SK-N-DZ (cell line): ENCODE data around the gene ASTN2.
A peak's percentile ranks its signal among the peaks of the same experiment; 100 is the strongest.

Experiments used
- DNase-seq: peaks from one replicate; pipeline ENCODE4 v3.0.0-alpha.2; 2015; ENCODE audit warnings: low spot score

ASTN2 gene

GRCh38 chr9:116574027-116574679, 840.7 kb downstream of the ASTN2 start:
- DNase-seq, result no peak

- DNase-seq, result peak; percentile 75
Measured at GRCh38 chr9:116572095-116572748, 842.6 kb downstream of the ASTN2 start.

GRCh38 chr9:116569111-116569510, 845.7 kb downstream of the ASTN2 start:
- DNase-seq, result no peak

GRCh38 chr9:116566677-116567488, 848.0 kb downstream of the ASTN2 start:
- DNase-seq, result no peak

- no peak for DNase-seq
Measured at GRCh38 chr9:116565986-116566385, 848.9 kb downstream of the ASTN2 start.

- DNase-seq, result no peak
Measured at GRCh38 chr9:116564266-116564793, 850.5 kb downstream of the ASTN2 start.

- DNase-seq, result no peak
Measured at GRCh38 chr9:116558818-116559540, 855.9 kb downstream of the ASTN2 start.

- no peak for DNase-seq
Measured at GRCh38 chr9:116558035-116558434, 856.8 kb downstream of the ASTN2 start.

- DNase-seq, result no peak
Measured at GRCh38 chr9:116555556-116556155, 859.2 kb downstream of the ASTN2 start.

- DNase-seq, result no peak
Measured at GRCh38 chr9:116555119-116555518, 859.7 kb downstream of the ASTN2 start.

GRCh38 chr9:116550696-116551436, 864.0 kb downstream of the ASTN2 start:
- no peak for DNase-seq

- no peak for DNase-seq
Measured at GRCh38 chr9:116549786-116550660, 864.8 kb downstream of the ASTN2 start.

GRCh38 chr9:116549061-116549664, 865.7 kb downstream of the ASTN2 start:
- DNase-seq, result no peak

GRCh38 chr9:116547729-116548426, 867.0 kb downstream of the ASTN2 start:
- no peak for DNase-seq

- DNase-seq, result no peak
Measured at GRCh38 chr9:116546711-116547581, 867.9 kb downstream of the ASTN2 start.

- no peak for DNase-seq
Measured at GRCh38 chr9:116544896-116545295, 870.0 kb downstream of the ASTN2 start.

- DNase-seq, result no peak
Measured at GRCh38 chr9:116543731-116544400, 871.0 kb downstream of the ASTN2 start.
